WERI-Rb-1 (cell line): ENCODE data around the gene RNF103.

ENCODE experiments used
- DNase-seq: peaks from one replicate; pipeline ENCODE4 v3.0.0-alpha.2; 2020
- H3K27ac ChIP-seq: fragments of 250-450 bp; sonication (Bioruptor Pico); 2 replicates; pipeline ENCODE4 v1.5.1; 2020; ENCODE audit warnings: mild to moderate bottlenecking, moderate library complexity
- H3K27me3 ChIP-seq: fragments of 250-450 bp; sonication (Bioruptor Pico); 2 replicates; pipeline ENCODE4 v1.5.1; 2021; ENCODE audit warnings: mild to moderate bottlenecking, low read depth, moderate library complexity; ENCODE audit not compliant: insufficient read depth, severe bottlenecking
- H3K36me3 ChIP-seq: fragments of 250-450 bp; sonication (Bioruptor Pico); 2 replicates; pipeline ENCODE4 v1.5.1; 2020; ENCODE audit warnings: mild to moderate bottlenecking, moderate library complexity
- H3K4me3 ChIP-seq: 2 replicates; pipeline ENCODE4 v1.5.1; 2011; ENCODE audit warnings: low read depth, mild to moderate bottlenecking, control low read depth, low read length
- H3K9me3 ChIP-seq: fragments of 250-450 bp; sonication (Bioruptor Pico); 2 replicates; pipeline ENCODE4 v1.5.1; 2021; ENCODE audit warnings: mild to moderate bottlenecking, moderate library complexity; ENCODE audit not compliant: severe bottlenecking
- CTCF ChIP-seq: IDR thresholded peaks from 2 replicates; pipeline ENCODE4 v1.5.1; 2011; ENCODE audit warnings: low read depth, mild to moderate bottlenecking, control low read depth, inconsistent platforms, low read length

RNF103 gene

GRCh38 chr2:86661333-86661732 lies 37.7 kb upstream of the RNF103 start:
- Histone ChIP-seq H3K27ac (no peak overlapping the region), H3K36me3 (no peaks in the 10 kb centered on the region), H3K4me3 (no peak overlapping the region), H3K9me3 (peaks cover 7% of the 10 kb centered on the region), H3K27me3 (no peaks in the 10 kb centered on the region)
- TF ChIP-seq CTCF, result no peak
- DNase-seq, result no peak

- H3K27me3 ChIP-seq, result no peaks in the 10 kb centered on the region
- no peak overlapping the region for H3K27ac ChIP-seq
- no peak for DNase-seq
- H3K4me3 ChIP-seq, result no peak overlapping the region
- no peaks in the 10 kb centered on the region for H3K36me3 ChIP-seq
- TF ChIP-seq CTCF, result no peak
- H3K9me3 ChIP-seq, result no peaks in the 10 kb centered on the region
Observed at GRCh38 chr2:86650188-86650587, 26.5 kb upstream of the RNF103 start.

GRCh38 chr2:86649119-86649947 lies 25.7 kb upstream of the RNF103 start:
- no peaks in the 10 kb centered on the region for H3K27me3 ChIP-seq
- H3K36me3 ChIP-seq, result no peaks in the 10 kb centered on the region
- DNase-seq, result no peak
- H3K27ac ChIP-seq, result no peak overlapping the region
- H3K4me3 ChIP-seq, result no peak overlapping the region
- TF ChIP-seq CTCF, result no peak
- H3K9me3 ChIP-seq, result no peaks in the 10 kb centered on the region

GRCh38 chr2:86648681-86649080 lies 25.0 kb upstream of the RNF103 start:
- no peak for TF ChIP-seq CTCF
- no peaks in the 10 kb centered on the region for H3K36me3 ChIP-seq
- H3K9me3 ChIP-seq, result no peaks in the 10 kb centered on the region
- H3K27me3 ChIP-seq, result no peaks in the 10 kb centered on the region
- no peak overlapping the region for H3K4me3 ChIP-seq
- no peak overlapping the region for H3K27ac ChIP-seq
- DNase-seq, result no peak

GRCh38 chr2:86646865-86647264 lies 23.2 kb upstream of the RNF103 start:
- TF ChIP-seq CTCF, result no peak
- no peaks in the 10 kb centered on the region for H3K9me3 ChIP-seq

GRCh38 chr2:86646329-86646728 lies 22.7 kb upstream of the RNF103 start:
- no peaks in the 10 kb centered on the region for H3K36me3 ChIP-seq
- DNase-seq, result no peak
- no peaks in the 10 kb centered on the region for H3K27me3 ChIP-seq
- no peak overlapping the region for H3K4me3 ChIP-seq
- no peak for TF ChIP-seq CTCF
- no peaks in the 10 kb centered on the region for H3K9me3 ChIP-seq
- no peak overlapping the region for H3K27ac ChIP-seq

More at GRCh38 chr2:86646865-86647264, 23.2 kb upstream of the RNF103 start:
- Histone ChIP-seq H3K4me3 (no peak overlapping the region), H3K27ac (no peak overlapping the region), H3K36me3 (no peaks in the 10 kb centered on the region), H3K27me3 (no peaks in the 10 kb centered on the region)
- no peak for DNase-seq
